COR-L47 (cell line): ENCODE data around the gene SYTL1.

Source experiments
- DNase-seq: peaks from one replicate; lab custom pipeline; 2025; lab: John Stamatoyannopoulos, UW

SYTL1 gene

GRCh38 chr1:27318596-27318995 is 23.2 kb upstream of the SYTL1 start:
- DNase-seq, result no peak

GRCh38 chr1:27321813-27322568 is 19.8 kb upstream of the SYTL1 start, which contains the start of gene TMEM222:
TMEM222 (plus strand) TSS chr1:27322163; CDS start chr1:27322198, 35 bp downstream.
- peak; percentile 96 for DNase-seq

DNA sequence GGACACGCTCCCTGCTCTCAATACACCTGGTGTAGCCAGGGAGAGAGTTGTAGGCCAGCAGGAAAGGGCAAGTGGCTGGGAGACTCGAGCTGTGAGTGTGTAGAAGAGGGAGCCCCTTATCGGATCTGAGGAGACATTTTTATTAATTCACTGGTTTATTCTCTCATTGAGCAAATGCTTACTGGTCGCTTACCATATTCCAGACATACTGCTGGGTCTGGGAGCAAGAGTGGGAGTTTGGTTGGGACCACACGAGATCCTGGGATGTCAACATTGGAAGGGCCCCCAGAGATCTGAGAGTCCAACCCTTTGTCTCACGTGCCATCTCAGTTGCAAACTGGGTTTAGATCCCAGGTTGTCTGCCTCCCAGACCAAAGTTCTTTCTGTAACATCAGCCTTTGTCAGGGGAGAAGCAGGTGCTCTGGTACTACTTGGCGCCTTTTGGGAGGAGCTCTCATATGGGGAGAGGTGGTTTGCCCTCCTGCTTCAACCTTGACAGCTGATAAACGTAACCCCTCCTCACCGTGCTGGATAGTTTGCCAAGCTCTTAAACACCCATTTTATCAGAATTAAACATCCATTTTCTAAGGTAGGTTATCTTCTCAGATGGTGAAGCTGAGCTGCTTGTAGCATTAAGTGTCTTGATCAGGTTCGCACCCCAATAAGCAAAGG is 19.1 kb upstream of the SYTL1 start:
- no peak for DNase-seq

DNA sequence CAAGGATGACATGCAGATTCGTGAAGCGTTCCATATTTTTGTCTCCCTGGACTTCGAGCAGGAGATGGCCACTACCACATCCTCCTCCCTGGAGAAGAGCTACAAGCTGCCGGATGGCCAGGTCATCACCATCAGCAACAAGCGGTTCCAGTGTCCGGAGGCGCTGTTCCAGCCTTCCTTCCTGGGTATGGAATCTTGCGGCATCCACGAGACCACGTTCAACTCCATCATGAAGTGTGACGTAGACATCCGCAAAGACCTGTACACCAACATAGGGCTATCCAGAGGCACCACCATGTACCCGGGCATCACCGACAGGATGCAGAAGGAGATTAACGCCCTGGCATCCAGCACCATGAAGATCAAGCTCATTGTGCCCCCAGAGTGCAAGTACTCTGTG is 16.5 kb upstream of the SYTL1 start:
- no peak for DNase-seq

- DNase-seq, result no peak
Measured at GRCh38 chr1:27327964-27328363, 13.9 kb upstream of the SYTL1 start.

- no peak for DNase-seq
Measured at GRCh38 chr1:27330786-27331185, 11.0 kb upstream of the SYTL1 start.

DNA sequence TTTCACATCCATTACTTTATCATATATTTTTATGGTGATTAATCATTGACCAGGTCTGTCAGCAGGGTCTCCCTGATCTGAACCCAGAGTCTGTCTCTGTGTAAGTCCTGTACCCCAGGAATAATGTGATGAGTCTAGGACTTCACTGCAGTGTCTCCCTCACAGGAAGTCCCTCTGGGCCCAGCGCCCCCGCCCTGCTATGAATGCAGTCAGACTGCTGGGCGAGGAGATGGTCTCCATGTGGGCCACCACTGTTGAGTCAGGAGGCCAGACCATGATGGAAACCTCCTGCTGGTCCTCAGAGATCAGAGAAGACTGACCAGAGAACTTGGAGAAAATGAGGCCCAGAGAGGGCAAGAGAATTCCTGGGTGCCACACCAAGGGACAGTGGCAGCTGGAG is 10.4 kb upstream of the SYTL1 start:
- DNase-seq, result no peak

DNA sequence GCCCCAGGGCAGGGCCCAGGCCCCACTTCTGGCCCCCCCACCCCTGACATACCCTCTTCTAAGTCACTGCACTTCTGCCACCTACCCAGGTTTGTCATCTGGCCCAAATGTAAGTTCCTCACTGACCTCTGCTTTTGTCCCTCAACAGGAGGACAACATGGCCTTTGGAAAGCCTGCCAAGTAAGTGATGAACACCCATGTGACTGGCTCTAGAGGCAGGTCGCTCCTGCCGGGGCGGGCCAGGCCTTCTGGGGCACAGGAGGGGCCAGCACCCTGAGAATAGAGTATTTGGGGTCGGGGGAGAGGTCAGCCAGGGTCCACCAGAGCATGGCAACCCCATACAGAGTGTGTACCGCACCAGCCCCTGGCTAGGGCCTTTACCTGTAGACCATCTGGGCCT is 9.9 kb upstream of the SYTL1 start:
- DNase-seq, result no peak

DNA sequence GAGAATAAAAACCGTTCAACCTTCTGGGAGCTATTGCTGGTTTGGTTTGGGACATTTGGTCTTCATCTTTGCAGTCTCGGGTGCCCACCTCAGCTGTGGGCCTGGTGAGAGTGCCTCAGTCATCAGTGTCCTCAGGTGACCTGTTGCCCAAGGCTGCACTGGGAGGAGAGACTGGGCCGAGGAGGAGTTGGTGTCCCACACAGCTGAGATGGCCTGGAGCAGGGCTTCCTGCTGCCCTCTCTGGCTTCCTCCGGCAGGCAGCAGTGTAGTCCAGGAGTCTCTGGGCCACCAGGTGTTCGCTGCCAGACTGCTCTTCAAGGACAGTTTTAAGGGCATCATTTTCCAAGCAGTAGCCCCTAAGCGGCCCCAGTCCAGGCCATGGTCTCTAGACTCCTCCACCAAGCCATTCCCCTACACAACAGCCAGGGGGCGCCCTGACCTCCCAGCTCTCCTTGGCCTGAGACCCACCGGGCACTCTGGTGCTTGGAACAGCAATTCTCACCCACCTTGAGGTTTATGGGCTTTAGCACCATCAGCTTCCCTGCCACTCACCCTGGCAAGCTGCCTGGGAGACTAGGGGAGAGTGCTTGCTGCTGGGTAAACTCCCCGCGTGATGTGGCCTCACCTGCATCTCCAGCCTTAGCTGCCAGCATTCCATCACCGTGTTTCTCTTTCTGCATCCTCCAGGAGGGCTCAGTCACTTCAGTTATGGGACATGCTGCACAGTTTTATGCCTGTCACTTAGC is 9.1 kb upstream of the SYTL1 start:
- DNase-seq, result peak; percentile 14

- DNase-seq, result no peak
Measured at GRCh38 chr1:27333717-27334279, 8.0 kb upstream of the SYTL1 start.

DNA sequence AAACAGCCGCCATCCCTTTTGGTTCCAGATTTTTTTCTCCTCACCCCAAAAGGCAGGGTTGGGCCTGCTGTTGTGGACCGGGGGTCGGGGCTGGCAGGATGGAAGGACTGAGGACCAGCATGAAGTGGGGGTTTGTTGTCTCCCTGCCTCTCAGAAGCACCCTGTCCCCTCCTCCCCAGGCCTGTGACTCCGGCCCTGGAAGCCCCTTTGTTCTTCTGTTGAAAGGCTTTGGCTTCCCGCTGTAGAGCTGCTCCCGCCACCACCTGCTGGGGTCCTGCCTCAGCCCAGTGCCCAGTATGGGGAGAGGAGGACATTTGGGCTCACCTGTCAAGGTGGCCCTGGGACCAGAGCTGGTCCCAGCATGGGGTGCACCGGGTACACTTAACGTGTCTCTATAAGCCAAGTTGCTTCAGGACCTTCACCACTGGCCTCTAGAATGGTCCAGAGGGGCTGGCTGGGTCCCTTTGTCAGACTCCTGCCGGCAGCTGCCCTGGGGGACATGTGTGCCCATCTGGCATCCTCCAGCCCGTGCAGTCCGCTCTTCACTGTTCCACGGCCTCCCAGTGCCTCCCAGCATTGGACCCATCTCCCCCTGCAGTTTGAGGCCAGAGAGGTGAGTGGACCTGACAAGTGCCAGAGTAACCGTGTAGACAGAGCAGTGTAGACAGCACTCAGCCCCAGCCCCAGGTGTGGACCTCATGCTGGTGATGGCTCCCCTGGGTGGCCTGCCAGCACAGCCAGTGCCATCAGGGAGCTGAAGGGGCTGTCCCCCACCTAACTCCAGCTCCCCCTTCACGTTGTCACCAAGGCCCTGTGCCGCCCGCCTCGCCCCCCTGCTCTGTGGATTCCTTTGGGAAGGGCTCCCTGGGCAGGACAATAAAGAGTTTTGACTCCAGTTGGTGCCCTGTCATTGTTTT is 6.1 kb upstream of the SYTL1 start:
- DNase-seq, result no peak

DNA sequence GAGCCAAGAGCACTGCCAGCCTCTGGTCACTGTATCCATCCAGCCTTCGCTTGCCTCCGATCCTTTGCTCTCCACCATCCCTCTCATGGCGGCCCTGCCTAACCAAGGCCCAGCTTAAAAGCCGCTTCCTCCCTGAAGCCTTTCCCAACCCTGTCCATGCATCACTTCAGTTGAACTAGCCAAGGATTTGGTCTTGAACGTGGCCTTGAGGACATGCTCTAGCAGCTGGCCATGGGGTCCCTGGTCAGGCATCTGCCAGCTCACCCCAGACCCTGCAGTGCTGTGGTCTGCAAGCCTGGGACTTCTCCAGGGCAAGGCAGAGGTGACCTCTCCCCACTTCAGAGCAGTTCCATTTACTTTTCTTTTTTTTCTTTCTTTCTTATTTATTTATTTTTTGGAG is 5.1 kb upstream of the SYTL1 start:
- DNase-seq, result no peak

DNA sequence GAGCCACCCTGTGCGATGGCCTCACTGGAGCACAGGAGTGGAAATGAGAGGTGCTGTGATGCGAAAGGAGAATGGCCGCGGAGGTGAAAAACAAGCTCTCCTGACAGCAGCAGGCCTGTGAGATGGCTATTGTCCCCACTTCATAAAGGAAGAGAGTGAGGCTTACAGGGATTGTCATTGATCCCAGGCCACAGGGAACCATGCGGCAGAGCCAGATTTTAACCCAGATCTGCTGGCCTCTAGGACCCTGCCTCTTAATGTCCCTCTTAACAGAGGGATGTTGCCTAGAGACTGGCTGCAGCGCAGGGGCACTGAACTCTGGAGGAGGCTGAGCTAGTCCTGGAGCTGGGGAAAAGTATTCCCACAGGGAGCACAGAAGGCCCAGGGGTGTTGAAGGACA is 3.1 kb upstream of the SYTL1 start:
- DNase-seq, result no peak

DNA sequence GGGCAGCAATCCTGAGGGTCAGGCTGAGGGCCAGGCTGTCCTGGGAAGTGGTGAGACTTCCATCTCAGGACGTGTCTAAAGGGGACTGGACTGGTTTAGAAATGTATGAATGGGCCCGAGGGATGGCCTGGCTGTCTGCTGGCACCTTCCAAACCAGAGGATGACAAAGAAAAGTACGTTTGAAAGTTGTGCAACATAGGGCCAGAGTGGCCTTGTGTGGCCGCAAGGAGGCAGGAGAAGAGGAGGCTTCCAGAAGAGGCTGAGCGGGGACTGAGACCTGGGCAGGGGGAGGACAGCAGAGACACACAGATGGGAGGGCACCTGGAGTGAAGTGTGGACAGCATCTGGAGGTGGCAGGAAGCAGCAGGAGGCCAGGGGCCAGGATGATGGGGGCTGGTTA is 2.6 kb upstream of the SYTL1 start:
- DNase-seq, result no peak

DNA sequence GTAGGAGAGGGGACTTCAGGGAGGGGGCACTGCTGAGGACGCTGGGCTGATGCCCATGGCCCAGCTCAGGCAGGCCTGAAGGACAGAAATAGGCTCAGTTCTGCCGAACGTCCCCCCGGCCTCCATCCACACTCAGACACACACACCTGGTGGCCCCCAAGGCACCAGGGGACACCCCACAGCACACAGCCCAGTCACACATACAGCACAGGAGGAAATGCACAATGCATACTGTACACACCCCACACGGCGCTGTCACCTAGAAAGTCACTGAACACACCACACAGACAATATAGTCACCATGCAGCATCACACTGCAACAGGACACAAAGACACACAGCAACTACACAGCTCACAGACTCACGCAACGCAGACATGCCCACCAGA is 562 bp downstream of the SYTL1 start:
- peak; percentile 12 for DNase-seq

DNA sequence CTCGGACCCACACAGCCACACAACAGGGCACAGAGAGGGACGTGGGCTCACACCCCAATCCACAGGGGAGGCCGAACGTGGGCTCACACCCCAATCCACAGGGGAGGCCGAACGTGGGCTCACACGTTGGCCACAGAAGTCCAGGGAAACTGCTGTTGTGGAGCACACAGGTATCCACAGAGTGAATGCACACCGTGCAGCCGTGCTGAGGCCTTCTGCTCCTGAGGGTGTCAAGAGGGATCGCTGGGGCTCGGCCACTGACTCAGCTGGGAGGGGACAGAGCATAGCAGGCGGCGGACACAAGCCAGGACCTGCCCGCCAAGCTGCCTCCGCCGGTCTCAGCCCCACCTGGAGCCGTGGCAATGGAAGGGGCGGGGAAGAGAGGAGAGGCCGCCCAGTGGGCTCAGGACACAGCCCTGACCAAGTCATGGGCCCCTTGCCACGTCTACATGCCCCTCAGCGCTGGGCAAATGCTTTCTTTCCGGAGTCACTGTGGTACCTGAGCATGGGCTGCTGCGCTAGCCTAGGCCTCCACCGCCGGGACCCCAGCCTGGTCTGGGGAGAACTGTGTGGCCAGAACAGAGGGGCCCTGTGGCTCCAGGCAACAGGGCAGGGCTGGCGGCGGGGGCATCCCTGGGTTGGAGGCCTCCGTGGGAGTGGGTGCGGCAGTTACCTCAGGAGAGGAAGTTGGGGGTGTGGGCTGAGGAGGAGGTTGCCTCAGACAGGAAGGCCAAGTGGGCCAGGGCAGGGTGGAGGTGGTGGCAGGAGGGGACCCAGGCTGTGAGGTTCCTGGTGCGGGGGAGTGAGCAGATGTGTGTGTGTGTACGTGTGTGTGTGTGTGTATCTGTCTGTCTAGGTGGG is 1.2 kb downstream of the SYTL1 start:
- DNase-seq, result peak; percentile 68

DNA sequence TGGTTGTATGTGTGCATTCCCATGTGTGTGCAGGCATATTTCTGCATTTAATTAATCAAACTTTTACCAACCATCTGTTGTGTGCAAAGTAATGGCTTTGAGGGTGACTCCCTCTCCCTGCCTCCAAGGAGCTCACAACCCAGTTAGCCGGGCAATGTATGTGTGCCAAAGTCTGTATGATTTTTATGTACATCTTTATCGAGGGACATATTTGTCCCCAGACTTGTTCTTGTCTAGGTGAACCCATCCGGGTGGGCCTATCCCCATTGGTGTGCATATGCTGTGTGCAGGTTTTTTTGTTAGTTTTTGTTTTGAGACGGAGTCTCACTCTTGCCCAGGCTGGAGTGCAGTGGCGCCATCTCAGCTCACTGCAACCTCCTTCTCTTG is 1.8 kb downstream of the SYTL1 start:
- DNase-seq, result no peak

DNA sequence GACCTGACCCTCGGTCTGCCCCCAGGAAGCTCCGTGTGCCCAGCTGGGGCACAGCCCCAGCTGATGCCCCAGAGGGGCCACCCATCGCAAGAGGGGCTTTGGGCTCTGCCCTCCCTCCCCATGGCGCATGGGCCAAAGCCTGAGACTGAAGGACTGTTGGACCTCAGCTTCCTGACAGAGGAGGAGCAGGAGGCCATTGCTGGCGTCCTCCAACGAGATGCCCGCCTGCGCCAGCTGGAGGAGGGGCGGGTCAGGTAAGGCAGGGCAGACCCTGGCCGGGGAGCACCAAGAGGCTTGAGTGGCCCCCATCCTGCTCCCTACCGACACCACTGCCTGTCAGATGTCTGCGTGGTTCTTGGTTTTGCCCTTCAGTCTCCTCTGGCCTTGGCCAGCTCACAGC is 3.5 kb downstream of the SYTL1 start:
- no peak for DNase-seq

DNA sequence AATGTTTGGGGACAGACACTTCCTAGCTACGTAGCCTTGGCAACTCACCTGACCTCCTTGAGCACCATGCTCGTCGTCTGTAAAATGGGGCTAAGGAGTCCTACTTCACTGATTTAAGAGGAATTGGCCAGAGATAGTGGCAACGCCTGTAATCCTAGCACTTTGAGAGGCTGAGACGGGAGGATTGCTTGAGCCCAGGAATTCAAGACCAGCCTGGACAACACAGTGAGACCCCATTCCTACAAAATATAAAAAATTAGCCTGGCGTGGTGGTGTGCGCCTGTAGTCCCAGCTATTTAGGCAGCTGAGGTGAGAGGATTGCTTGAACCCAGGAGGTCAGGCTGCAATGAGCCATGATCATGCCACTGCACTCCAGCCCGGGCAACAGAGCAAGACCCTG is 4.5 kb downstream of the SYTL1 start:
- no peak for DNase-seq

DNA sequence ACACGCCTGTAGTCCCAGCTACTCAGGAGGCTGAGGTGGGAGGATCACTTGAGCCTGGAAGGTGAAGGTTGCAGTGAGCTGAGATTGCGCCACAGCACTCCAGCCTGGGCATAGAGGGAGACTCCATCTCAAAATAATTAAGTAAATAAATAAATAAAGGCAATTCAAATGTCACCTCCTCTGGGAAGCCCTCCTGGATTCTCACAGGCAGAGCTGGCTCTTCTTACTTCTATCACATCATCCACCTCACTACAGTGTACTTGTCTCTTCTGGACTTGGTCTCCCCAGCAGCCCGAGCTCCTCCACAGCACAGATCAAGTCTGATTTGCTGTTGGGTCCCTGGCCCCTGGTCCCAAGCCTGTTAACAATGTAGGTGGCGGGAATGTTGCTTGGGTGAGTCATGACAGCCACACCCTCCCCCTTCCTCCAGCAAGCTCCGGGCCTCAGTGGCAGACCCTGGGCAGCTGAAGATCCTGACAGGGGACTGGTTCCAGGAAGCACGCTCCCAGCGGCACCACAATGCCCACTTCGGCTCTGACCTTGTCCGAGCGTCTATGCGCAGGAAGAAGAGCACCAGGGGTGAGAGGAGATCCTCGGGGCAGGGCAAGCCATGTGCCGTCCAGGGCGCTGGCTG is 5.3 kb downstream of the SYTL1 start:
- DNase-seq, result no peak
